MM.1S (cell line): ENCODE results near the gene ADAM23.

Experiments used
- DNase-seq: peaks from one replicate; pipeline ENCODE4 v3.0.0-alpha.2; 2015
- H2AFZ ChIP-seq: fragments of 300-600 bp; sonication (generic); 2 replicates; pipeline ENCODE4 v1.6.0; 2016; ENCODE audit warnings: antibody characterized with exemption, low read length
- H3F3A ChIP-seq: fragments of 300-600 bp; sonication (generic); 2 replicates; pipeline ENCODE4 v1.6.1; 2016; ENCODE audit warnings: mild to moderate bottlenecking, antibody characterized with exemption, low read length, moderate library complexity, mixed read lengths; ENCODE audit not compliant: insufficient read depth
- H3K27ac ChIP-seq: fragments of 300-600 bp; sonication (generic); 2 replicates; pipeline ENCODE4 v1.5.1; 2016; ENCODE audit warnings: mild to moderate bottlenecking, low read length
- H3K27me3 ChIP-seq: fragments of 300-600 bp; sonication (generic); replicated peaks from 2 replicates; pipeline ENCODE4 v1.6.0; 2016; ENCODE audit warnings: low read length; ENCODE audit not compliant: insufficient read depth
- H3K36me3 ChIP-seq: fragments of 300-600 bp; sonication (generic); replicated peaks from 2 replicates; pipeline ENCODE4 v1.6.1; 2016; ENCODE audit warnings: mild to moderate bottlenecking, low read length, mixed read lengths; ENCODE audit not compliant: insufficient read depth
- H3K4me1 ChIP-seq: fragments of 300-600 bp; sonication (generic); 2 replicates; pipeline ENCODE4 v1.6.1; 2016; ENCODE audit warnings: low read length, mixed read lengths
- H3K4me2 ChIP-seq: fragments of 300-600 bp; sonication (generic); 2 replicates; pipeline ENCODE4 v1.6.0; 2016; ENCODE audit warnings: low read depth, low read length
- H3K4me3 ChIP-seq: fragments of 300-600 bp; sonication (generic); 2 replicates; pipeline ENCODE4 v1.5.1; 2016; ENCODE audit warnings: low read length, mixed read lengths
- H3K79me2 ChIP-seq: fragments of 300-600 bp; sonication (generic); 2 replicates; pipeline ENCODE4 v1.6.1; 2016; ENCODE audit warnings: mixed run types, low read length, mixed read lengths
- H3K9ac ChIP-seq: fragments of 300-600 bp; sonication (generic); 2 replicates; pipeline ENCODE4 v1.6.1; 2016; ENCODE audit warnings: low read length, mixed read lengths
- H3K9me2 ChIP-seq: fragments of 300-600 bp; sonication (generic); replicated peaks from 2 replicates; pipeline ENCODE4 v1.6.1; 2016; ENCODE audit warnings: mild to moderate bottlenecking, low read length, mixed read lengths; ENCODE audit not compliant: insufficient read depth
- H3K9me3 ChIP-seq: fragments of 300-600 bp; sonication (generic); replicated peaks from 2 replicates; pipeline ENCODE4 v1.6.1; 2016; ENCODE audit warnings: mild to moderate bottlenecking, low read length, mixed read lengths; ENCODE audit not compliant: insufficient read depth
- H4K20me1 ChIP-seq: fragments of 300-600 bp; sonication (generic); 2 replicates; pipeline ENCODE4 v1.6.1; 2016; ENCODE audit warnings: mild to moderate bottlenecking, low read length, moderate library complexity, mixed read lengths; ENCODE audit not compliant: insufficient read depth
- EZH2 ChIP-seq: fragments of 300-600 bp; sonication (generic); optimal IDR thresholded peaks from 2 replicates; pipeline ENCODE3; 2017; ENCODE audit warnings: low read depth, mild to moderate bottlenecking, antibody characterized with exemption, low read length, mixed read lengths
- EZH2phosphoT487 ChIP-seq: fragments of 300-600 bp; sonication (generic); IDR thresholded peaks from 2 replicates; pipeline ENCODE4 v1.6.1; 2018; ENCODE audit warnings: antibody characterized with exemption, low read length
- TF ChIP-seq, protein P1 (sequence below): fragments of 300-600 bp; sonication (generic); IDR thresholded peaks from 2 replicates; pipeline ENCODE4 v1.5.1; 2016; ENCODE audit warnings: antibody characterized with exemption, low read length, mixed read lengths

Gene ADAM23

DNA sequence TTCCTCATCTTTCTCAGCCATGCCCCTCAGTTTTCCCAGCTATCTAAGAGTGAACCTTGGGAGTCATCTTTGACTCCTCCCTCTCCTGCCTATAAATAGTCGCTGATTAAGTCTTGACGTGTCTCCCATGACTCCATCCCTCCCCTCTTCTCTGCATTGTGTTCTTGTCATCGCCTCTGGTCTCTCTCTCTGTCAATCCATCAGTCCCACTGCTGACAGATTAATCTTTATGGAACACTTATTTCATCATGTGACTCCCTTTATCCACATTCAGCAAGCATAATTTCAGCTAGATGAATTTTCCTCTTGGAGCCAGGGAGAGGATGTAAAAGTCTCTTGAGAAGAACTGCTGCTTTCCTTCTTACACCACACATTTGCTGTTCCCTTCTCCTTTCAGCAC is 9.4 kb downstream of the ADAM23 start:
- peaks cover 21% of the 10 kb centered on the region for H3K4me1 ChIP-seq
- H3K9ac ChIP-seq = no peak overlapping the region
- no peak overlapping the region for H3K4me3 ChIP-seq
- no peak for TF ChIP-seq EZH2
- TF ChIP-seq, protein P1, sequence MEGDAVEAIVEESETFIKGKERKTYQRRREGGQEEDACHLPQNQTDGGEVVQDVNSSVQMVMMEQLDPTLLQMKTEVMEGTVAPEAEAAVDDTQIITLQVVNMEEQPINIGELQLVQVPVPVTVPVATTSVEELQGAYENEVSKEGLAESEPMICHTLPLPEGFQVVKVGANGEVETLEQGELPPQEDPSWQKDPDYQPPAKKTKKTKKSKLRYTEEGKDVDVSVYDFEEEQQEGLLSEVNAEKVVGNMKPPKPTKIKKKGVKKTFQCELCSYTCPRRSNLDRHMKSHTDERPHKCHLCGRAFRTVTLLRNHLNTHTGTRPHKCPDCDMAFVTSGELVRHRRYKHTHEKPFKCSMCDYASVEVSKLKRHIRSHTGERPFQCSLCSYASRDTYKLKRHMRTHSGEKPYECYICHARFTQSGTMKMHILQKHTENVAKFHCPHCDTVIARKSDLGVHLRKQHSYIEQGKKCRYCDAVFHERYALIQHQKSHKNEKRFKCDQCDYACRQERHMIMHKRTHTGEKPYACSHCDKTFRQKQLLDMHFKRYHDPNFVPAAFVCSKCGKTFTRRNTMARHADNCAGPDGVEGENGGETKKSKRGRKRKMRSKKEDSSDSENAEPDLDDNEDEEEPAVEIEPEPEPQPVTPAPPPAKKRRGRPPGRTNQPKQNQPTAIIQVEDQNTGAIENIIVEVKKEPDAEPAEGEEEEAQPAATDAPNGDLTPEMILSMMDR = no peak
- TF ChIP-seq EZH2phosphoT487 = no peak
- H3K27me3 ChIP-seq = no peaks in the 10 kb centered on the region
- no peak overlapping the region for H3K27ac ChIP-seq
- H3K9me2 ChIP-seq = no peaks in the 10 kb centered on the region
- no peaks in the 10 kb centered on the region for H3K79me2 ChIP-seq
- H2AFZ ChIP-seq = no peak overlapping the region
- no peak for DNase-seq
- H3K9me3 ChIP-seq = no peaks in the 10 kb centered on the region
- no peak overlapping the region for H3K4me2 ChIP-seq
- H3K36me3 ChIP-seq = no peaks in the 10 kb centered on the region
- peaks cover 12% of the 10 kb centered on the region for H3F3A ChIP-seq
- no peaks in the 10 kb centered on the region for H4K20me1 ChIP-seq

DNA sequence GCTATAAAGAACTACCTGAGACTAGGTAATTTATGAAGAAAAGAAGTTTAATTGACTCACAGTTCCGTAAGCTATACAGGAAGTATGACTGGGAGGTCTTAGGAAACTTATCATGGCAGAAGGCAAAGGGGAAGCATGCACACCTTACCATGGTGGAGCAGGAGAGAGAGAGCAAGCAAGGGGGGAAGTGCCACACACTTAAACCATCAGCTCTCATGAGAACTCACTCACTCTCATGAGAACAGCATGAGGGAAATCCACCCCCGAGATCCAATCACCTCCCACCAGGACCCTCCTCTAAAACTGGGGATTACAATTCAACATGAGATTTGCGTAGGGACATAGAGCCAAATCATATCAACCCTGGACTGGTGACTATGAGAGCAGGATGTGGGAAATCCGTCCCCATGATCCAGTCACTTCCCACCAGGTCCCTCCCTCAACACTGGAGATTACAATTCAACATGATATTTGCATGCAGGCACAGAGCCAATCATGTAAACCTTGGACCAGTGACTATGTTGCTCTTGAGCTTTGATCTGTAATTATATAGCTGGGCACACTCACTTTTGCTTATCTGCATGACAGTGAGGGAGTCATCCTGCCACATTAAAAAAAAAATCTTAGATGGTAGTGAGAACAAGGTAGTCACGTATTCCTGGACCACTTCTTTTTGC is 12.9 kb downstream of the ADAM23 start:
- Histone ChIP-seq H3F3A (peaks cover 14% of the 10 kb centered on the region), H3K27me3 (no peaks in the 10 kb centered on the region), H3K36me3 (no peaks in the 10 kb centered on the region), H4K20me1 (no peaks in the 10 kb centered on the region), H3K9me3 (no peaks in the 10 kb centered on the region), H3K79me2 (no peaks in the 10 kb centered on the region), H3K4me1 (peaks cover 28% of the 10 kb centered on the region), H3K4me3 (no peak overlapping the region), H3K9me2 (no peaks in the 10 kb centered on the region), H3K9ac (no peak overlapping the region), H3K27ac (peak overlapping the region; percentile 34; the same call in 1 of the 2 replicates), H2AFZ (no peak overlapping the region), H3K4me2 (peak overlapping the region; percentile 29; the same call in 1 of the 2 replicates)
- DNase-seq = no peak
- TF ChIP-seq EZH2phosphoT487 = no peak
- TF ChIP-seq EZH2 = no peak
- TF ChIP-seq, protein P1 = no peak

DNA sequence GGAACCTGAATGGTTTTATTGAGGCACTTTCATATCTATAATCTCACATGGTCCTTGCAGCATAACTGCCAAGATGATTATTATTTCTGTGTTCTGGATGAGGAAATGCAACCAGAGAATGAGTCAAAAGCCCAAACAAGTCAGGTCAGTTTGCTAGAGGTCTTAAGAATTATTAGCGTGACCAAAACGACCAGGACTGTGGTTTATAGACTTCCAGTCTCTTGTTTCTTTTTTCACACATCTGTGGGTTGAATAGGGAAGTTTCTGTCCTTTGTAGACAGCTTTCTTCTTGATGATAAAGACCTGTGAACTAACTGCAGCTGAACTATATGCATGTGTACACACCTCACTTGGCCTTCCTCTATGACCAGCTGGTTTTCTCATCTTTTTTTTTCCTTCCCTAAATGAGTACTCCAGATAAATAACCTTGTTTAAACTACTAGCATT is 13.9 kb downstream of the ADAM23 start:
- Histone ChIP-seq H3K9ac (no peak overlapping the region), H2AFZ (no peak overlapping the region), H3K36me3 (no peaks in the 10 kb centered on the region), H3K4me3 (no peak overlapping the region), H3K4me2 (peak overlapping the region; percentile 32; the same call in 1 of the 2 replicates), H3F3A (peaks cover 14% of the 10 kb centered on the region), H3K4me1 (peaks cover 24% of the 10 kb centered on the region), H3K27ac (peak overlapping the region; percentile 34; the same call in 1 of the 2 replicates), H3K9me2 (no peaks in the 10 kb centered on the region), H3K9me3 (no peaks in the 10 kb centered on the region), H3K27me3 (no peaks in the 10 kb centered on the region), H3K79me2 (no peaks in the 10 kb centered on the region), H4K20me1 (no peaks in the 10 kb centered on the region)
- peak; percentile 85 for DNase-seq
- no peak for TF ChIP-seq EZH2phosphoT487
- TF ChIP-seq EZH2 = no peak
- TF ChIP-seq, protein P1 = no peak
